Measurements from ENCODE around the gene NT5C2. TPM values are rescaled to one million over a fixed set of nuclear protein-coding genes. Genes with fewer than 3 reads are reported as not detected.

Gene NT5C2
- total and polyA plus RNA-seq, 2 of the 8 experiments (the other 6 are each of a cell fraction or from before 2014, with no cell fraction given), result 35.2 to 106 TPM

- H2BK120ac ChIP-seq (replicated peaks; ENCODE audit: low read depth, low read length), result no peak overlapping the region
- peak overlapping the region; percentile 35 for H2BK5ac ChIP-seq (ENCODE audit: low read depth, low read length)
- no peak overlapping the region for H2AFZ ChIP-seq (ENCODE audit: low read length)
- no peak overlapping the region for H3K4ac ChIP-seq (replicated peaks; ENCODE audit: insufficient read length, low read depth, low read length)
- peaks cover 0 to 14% (median 9%) of the 10 kb centered on the region in 4 experiments; a peak in 5 of 7 replicates for H3K4me1 ChIP-seq (replicated peaks in 1 of 4; ENCODE audit: control insufficient read depth in 3 of 4, insufficient read depth in 4 of 4, low read length in 3 of 4)
- no peak overlapping the region for H3K23ac ChIP-seq (ENCODE audit: insufficient read length)
- H3K56ac ChIP-seq (replicated peaks; ENCODE audit: insufficient read length, low read depth, low read length), result no peak overlapping the region
- no peaks in the 10 kb centered on the region for H3K27me3 ChIP-seq (replicated peaks in 1 of 4; ENCODE audit: control insufficient read depth in 3 of 4, extremely low read depth in 1 of 4, insufficient read depth in 3 of 4, low read length in 3 of 4)
- POLR2A ChIA-PET (ENCODE audit: partially characterized antibody), result no interaction called here
- H3K18ac ChIP-seq (ENCODE audit: extremely low read depth, low read length), result no peak overlapping the region
- no peak overlapping the region; the same call in 1 of the 2 replicates for H2BK12ac ChIP-seq (ENCODE audit: low read depth, low read length)
- H3K23me2 ChIP-seq (ENCODE audit: low read depth, low read length), result no peaks in the 10 kb centered on the region
- no peak overlapping the region for H2AK5ac ChIP-seq (ENCODE audit: low read depth, low read length)
- H3K4me3 ChIP-seq (ENCODE audit: extremely low read depth in 1 of 4, insufficient read depth in 2 of 4, low read depth in 3 of 4, low read length in 4 of 4), result no peak overlapping the region
- no peak overlapping the region; the same call in 1 of the 2 replicates for H4K8ac ChIP-seq (ENCODE audit: extremely low read depth, insufficient read depth, low read length)
- no peaks in the 10 kb centered on the region for H3K79me1 ChIP-seq (ENCODE audit: low read depth, low read length)
- 68% methylated on average over 5 of the region's 5 CpGs; no CpG with 5 or more reads in 1 of the 2 experiments for WGBS, 2 experiments (ENCODE audit: extremely low coverage in 1 of 2, insufficient coverage in 1 of 2, insufficient read length in 1 of 2, insufficient replicate concordance in 2 of 2, low coverage in 1 of 2, low lambda C conversion rate in 2 of 2, missing lambda C conversion rate in 1 of 2)
- no peak overlapping the region for H2BK15ac ChIP-seq (ENCODE audit: low read length)
- FAIRE-seq, result peak; percentile 24
- no peaks in the 10 kb centered on the region for H3K9me3 ChIP-seq (ENCODE audit: insufficient read depth in 2 of 2, low read depth in 1 of 2, low read length in 1 of 2)
- H4K20me1 ChIP-seq (replicated peaks in 1 of 2; ENCODE audit: control insufficient read depth in 1 of 2, insufficient read depth in 2 of 2, low read length in 2 of 2), result peaks cover 0 to 5% of the 10 kb centered on the region in 2 experiments
- H3K9ac ChIP-seq (replicated peaks in 1 of 4; ENCODE audit: extremely low read depth in 1 of 4, low read depth in 3 of 4, low read length in 3 of 4), result no peak overlapping the region
- no peak overlapping the region for H3K4me2 ChIP-seq (ENCODE audit: insufficient read depth in 1 of 2, low read depth in 2 of 2, low read length in 2 of 2)
- DNase-seq (ENCODE audit: low read depth in 1 of 2, low spot score in 2 of 2), result peak in 1 of 2 experiments; percentile 57
- H3K79me2 ChIP-seq (ENCODE audit: control insufficient read depth in 1 of 2, insufficient read depth in 2 of 2, low read length in 2 of 2), result no peaks in the 10 kb centered on the region
- no peak overlapping the region for H4K91ac ChIP-seq (replicated peaks; ENCODE audit: insufficient read length, low read length)
- no peak overlapping the region for H3K27ac ChIP-seq (ENCODE audit: low read depth, low read length)
- CTCF ChIA-PET (ENCODE audit: partially characterized antibody), result interaction anchor here (0.7 to 1.6 kb wide), 3 partner anchors 11 to 1549 kb away, joined by 3 to 5 read pairs (median 3); partner anchors contain the start of gene CNNM2
- no peak overlapping the region for H2BK20ac ChIP-seq (ENCODE audit: low read length)
- H4K5ac ChIP-seq (ENCODE audit: insufficient read length, low read depth, low read length), result no peak overlapping the region
- no peak overlapping the region for H3K14ac ChIP-seq (ENCODE audit: insufficient read length)
- H3K36me3 ChIP-seq (ENCODE audit: control insufficient read depth in 2 of 4, insufficient read depth in 4 of 4, low read length in 3 of 4), result no peaks in the 10 kb centered on the region
- TF ChIP-seq SIN3A (conservative IDR thresholded peaks at IDR 0.05 in 1 of 2, IDR thresholded peaks at IDR 0.05 in 1 of 2; ENCODE audit: low read depth in 1 of 2, low read length in 2 of 2), result no peak
- TF ChIP-seq TAF7 (optimal IDR thresholded peaks at IDR 0.05; ENCODE audit: borderline replicate concordance, low read depth, low read length), result no peak
- TF ChIP-seq POU5F1 (IDR thresholded peaks at IDR 0.05; ENCODE audit: low read depth, low read length), result no peak
- no peak for TF ChIP-seq BCL11A (IDR thresholded peaks at IDR 0.05; ENCODE audit: low read depth in 2 of 2, low read length in 2 of 2)
- TF ChIP-seq CREB1 (IDR thresholded peaks at IDR 0.05), result no peak
- no peak for TF ChIP-seq EGR1 (IDR thresholded peaks at IDR 0.05; ENCODE audit: borderline replicate concordance, low read depth, low read length)
- no peak for TF ChIP-seq SP1 (IDR thresholded peaks at IDR 0.05; ENCODE audit: low read depth, low read length)
- TF ChIP-seq RBBP5 (IDR thresholded peaks at IDR 0.05; ENCODE audit: borderline replicate concordance, low read depth, low read length), result no peak
- no peak for TF ChIP-seq SIRT6 (IDR thresholded peaks at IDR 0.05; ENCODE audit: low read length)
- no peak for TF ChIP-seq ATF2 (IDR thresholded peaks at IDR 0.05; ENCODE audit: low read length)
- TF ChIP-seq ATF3 (IDR thresholded peaks at IDR 0.05; ENCODE audit: insufficient read depth, low read depth, low read length), result no peak
- TF ChIP-seq KDM1A (IDR thresholded peaks at IDR 0.05; ENCODE audit: borderline replicate concordance, low read length), result no peak
These were observed 150.9 kb downstream of the NT5C2 start for GRCh38 chr10:103042129-103042528.
